Activated CD4-positive, alpha-beta T cell treated with anti-CD3 and anti-CD28 coated beads for 36 hours (primary cell): ENCODE results near the gene SLC49A3. TPM values are rescaled to one million over a fixed set of nuclear protein-coding genes. Genes with fewer than 3 reads are reported as not detected.

Experiments
- ATAC-seq: fragments of 200-7000 bp; cut with Tn5 transposase; one replicate; pipeline ENCODE4 v1.10.0; 2021; ENCODE audit warnings: mild to moderate bottlenecking, moderate library complexity
- CTCF ChIA-PET: fragments of 350-600 bp; sonication (Branson Sonifier 250); formaldehyde crosslinking; loops from one replicate; lab custom pipeline; 2021; ENCODE audit warnings: antibody characterized with exemption; lab: Charles Lee
- POLR2A ChIA-PET: fragments of 350-600 bp; sonication (Branson Sonifier 250); formaldehyde crosslinking; loops from one replicate; lab custom pipeline; 2021; ENCODE audit warnings: antibody characterized with exemption, inconsistent platforms; lab: Charles Lee
- DNase-seq: peaks from one replicate; pipeline ENCODE4 v3.0.0-alpha.2; 2020
- H3K27ac Mint-ChIP-seq: one replicate; pipeline ENCODE4 v1.8.0; 2021; ENCODE audit warnings: mixed read lengths
- H3K27me3 Mint-ChIP-seq: one replicate; pipeline ENCODE4 v1.8.0; 2021; ENCODE audit warnings: mixed read lengths
- H3K36me3 Mint-ChIP-seq: one replicate; pipeline ENCODE4 v1.8.0; 2021; ENCODE audit warnings: low read depth, mixed read lengths
- H3K4me1 Mint-ChIP-seq: one replicate; pipeline ENCODE4 v1.8.0; 2021; ENCODE audit warnings: mixed read lengths
- H3K4me3 Mint-ChIP-seq: one replicate; pipeline ENCODE4 v1.8.0; 2021; ENCODE audit warnings: mild to moderate bottlenecking, moderate library complexity, mixed read lengths
- H3K9me3 Mint-ChIP-seq: one replicate; pipeline ENCODE4 v1.8.0; 2021; ENCODE audit warnings: low read depth, mixed read lengths
- intact Hi-C, 2 experiments: fragments of 100-400 bp; cut with DNase I in 1 of 2; cut with micrococcal nuclease in 1 of 2; formaldehyde crosslinking; loops; one replicate each; pipeline versions ENCODE4 v1.14.2 to v1.15.1; 2022 to 2024; cut with DNase I, micrococcal nuclease
- total RNA-seq, 2 experiments: library from RNA; stranded (reverse); gene quantifications; one replicate each; pipeline ENCODE4 v1.2.3, GENCODE V29; 2021

Gene SLC49A3
- total RNA-seq, 2 experiments from 2014 or later = 0.09 to 0.39 TPM

- Mint-ChIP-seq H3K27ac (no peak overlapping the region), H3K9me3 (no peaks in the 10 kb centered on the region), H3K4me3 (no peak overlapping the region), H3K4me1 (peaks cover 6% of the 10 kb centered on the region), H3K36me3 (peaks cover 31% of the 10 kb centered on the region), H3K27me3 (no peaks in the 10 kb centered on the region)
- no peak for DNase-seq
- intact Hi-C loops = no loop called here
- ChIA-PET CTCF (no interaction called here), POLR2A (no interaction called here)
- ATAC-seq = no peak
These were observed 31.3 kb upstream of the SLC49A3 start for GRCh38 chr4:720111-720860.

GRCh38 chr4:718460-718859 lies 29.5 kb upstream of the SLC49A3 start:
- no peaks in the 10 kb centered on the region for H3K9me3 Mint-ChIP-seq
- no peak overlapping the region for H3K27ac Mint-ChIP-seq
- DNase-seq (no peak), ATAC-seq (no peak)
- H3K27me3 Mint-ChIP-seq = no peaks in the 10 kb centered on the region
- peaks cover 4% of the 10 kb centered on the region for H3K4me1 Mint-ChIP-seq
- intact Hi-C loops = no loop called here
- H3K4me3 Mint-ChIP-seq = no peak overlapping the region
- ChIA-PET POLR2A (no interaction called here), CTCF (no interaction called here)
- H3K36me3 Mint-ChIP-seq = peaks cover 28% of the 10 kb centered on the region

DNA sequence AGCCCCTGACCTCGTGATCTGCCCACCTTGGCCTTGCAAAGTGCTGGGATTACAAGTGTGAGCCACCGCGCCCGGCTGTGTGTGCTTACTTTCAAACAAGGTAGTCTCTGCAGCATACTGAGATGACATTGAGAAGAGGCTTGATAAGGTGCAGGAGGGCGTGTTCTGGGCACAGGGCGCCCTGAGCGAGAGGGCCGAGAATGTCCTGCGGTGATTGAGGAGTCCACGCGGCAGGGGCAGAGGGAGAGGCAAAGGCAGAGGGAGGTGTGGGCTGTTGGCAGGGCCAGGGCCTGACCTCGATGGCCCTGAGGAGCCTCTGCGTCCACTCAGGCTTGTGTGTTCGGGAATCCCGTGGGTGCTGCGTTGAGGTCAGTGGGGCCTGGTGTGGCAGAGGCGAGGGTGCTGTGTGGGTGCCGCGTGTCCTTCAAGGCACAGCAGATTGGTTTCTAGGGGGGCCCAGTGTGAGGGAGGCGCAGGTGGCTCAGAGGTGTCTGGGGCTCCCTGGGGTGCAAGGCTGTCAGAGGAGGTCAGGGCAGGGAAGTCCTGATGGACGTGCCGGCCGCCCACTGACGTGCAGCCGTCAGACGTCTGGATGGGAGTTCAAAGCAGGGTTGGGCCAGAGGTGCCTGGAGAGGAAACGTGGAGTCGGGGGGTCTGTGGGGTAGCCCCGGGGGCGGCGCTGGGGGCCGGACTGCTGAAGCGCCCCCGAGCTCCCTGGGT lies 28.8 kb upstream of the SLC49A3 start:
- Mint-ChIP-seq H3K4me1 (peaks cover 4% of the 10 kb centered on the region), H3K9me3 (no peaks in the 10 kb centered on the region), H3K27me3 (no peaks in the 10 kb centered on the region), H3K4me3 (no peak overlapping the region), H3K36me3 (peaks cover 22% of the 10 kb centered on the region), H3K27ac (no peak overlapping the region)
- DNase-seq (no peak), ATAC-seq (no peak)
- ChIA-PET POLR2A (no interaction called here), CTCF (no interaction called here)
- intact Hi-C loops = no loop called here

GRCh38 chr4:714087-714486 lies 25.1 kb upstream of the SLC49A3 start:
- H3K27me3 Mint-ChIP-seq = no peaks in the 10 kb centered on the region
- no peak for DNase-seq
- peaks cover 11% of the 10 kb centered on the region for H3K4me1 Mint-ChIP-seq
- no peak overlapping the region for H3K27ac Mint-ChIP-seq
- no peak overlapping the region for H3K4me3 Mint-ChIP-seq
- H3K36me3 Mint-ChIP-seq = no peaks in the 10 kb centered on the region
- no peaks in the 10 kb centered on the region for H3K9me3 Mint-ChIP-seq
- POLR2A ChIA-PET = no interaction called here
- CTCF ChIA-PET = no interaction called here
- no peak for ATAC-seq
- intact Hi-C loops = no loop called here

DNA sequence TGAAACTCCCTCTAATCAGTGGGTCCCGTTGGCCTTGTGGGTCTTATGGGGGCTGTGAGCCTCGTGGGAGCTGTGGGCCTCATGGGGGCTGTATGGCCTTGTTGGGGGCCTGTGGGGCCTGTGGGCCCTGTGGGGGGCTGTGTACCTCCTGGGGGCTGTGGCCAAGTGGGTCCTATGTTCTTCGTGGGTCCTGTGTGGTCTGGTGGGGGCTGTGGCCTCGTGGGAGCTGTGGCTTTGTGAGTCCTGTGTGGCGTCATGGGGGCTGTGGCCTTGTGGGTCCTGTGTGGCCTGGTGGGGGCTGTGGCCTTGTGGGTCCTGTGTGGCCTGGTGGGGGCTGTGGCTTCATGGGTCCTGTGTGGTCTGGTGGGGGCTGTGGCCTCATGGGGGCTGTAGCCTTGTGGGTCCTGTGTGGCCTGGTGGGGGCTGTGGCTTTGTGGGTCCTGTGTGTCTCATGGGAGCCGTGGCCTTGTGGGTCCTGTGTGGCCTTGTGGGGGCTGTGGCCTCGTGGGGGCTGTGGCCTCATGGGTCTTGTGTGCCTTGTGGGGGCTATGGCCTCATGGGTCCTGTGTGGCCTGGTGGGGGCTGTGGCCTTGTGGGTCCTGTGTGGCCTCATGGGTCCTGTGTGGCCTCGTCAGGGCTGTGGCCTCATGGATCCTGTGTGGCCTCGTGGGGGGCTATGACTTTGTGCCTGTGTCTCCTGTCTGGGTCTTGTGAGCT lies 24.1 kb upstream of the SLC49A3 start:
- H3K36me3 Mint-ChIP-seq = no peaks in the 10 kb centered on the region
- peaks cover 17% of the 10 kb centered on the region for H3K4me1 Mint-ChIP-seq
- no peaks in the 10 kb centered on the region for H3K27me3 Mint-ChIP-seq
- H3K4me3 Mint-ChIP-seq = no peak overlapping the region
- ATAC-seq (no peak), DNase-seq (no peak)
- H3K9me3 Mint-ChIP-seq = no peaks in the 10 kb centered on the region
- no peak overlapping the region for H3K27ac Mint-ChIP-seq
- ChIA-PET CTCF (no interaction called here), POLR2A (no interaction called here)
- intact Hi-C loops = no loop called here

DNA sequence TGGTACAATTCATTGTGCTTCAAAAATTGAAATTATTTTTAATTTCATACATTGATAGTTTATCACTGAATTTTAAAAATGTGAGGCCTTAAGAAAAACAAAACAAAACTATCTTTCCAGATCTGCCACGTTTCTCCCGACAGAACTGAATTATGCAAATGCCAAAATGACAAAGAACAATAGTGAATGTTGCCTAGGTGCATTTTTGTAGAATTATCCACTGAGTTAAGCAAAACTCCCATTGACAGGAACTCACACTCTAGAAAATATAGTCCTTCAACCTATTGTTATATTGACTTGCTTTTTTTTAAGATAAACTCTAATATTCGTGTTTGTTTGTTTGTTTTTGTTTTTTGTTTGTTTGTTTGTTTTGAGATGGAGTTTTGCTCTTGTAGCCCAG lies 23.1 kb upstream of the SLC49A3 start:
- CTCF ChIA-PET = no interaction called here
- Mint-ChIP-seq H3K4me1 (peaks cover 17% of the 10 kb centered on the region), H3K27ac (no peak overlapping the region), H3K36me3 (no peaks in the 10 kb centered on the region), H3K4me3 (no peak overlapping the region), H3K27me3 (no peaks in the 10 kb centered on the region), H3K9me3 (no peaks in the 10 kb centered on the region)
- POLR2A ChIA-PET = no interaction called here
- ATAC-seq = no peak
- intact Hi-C loops = no loop called here
- DNase-seq = no peak

DNA sequence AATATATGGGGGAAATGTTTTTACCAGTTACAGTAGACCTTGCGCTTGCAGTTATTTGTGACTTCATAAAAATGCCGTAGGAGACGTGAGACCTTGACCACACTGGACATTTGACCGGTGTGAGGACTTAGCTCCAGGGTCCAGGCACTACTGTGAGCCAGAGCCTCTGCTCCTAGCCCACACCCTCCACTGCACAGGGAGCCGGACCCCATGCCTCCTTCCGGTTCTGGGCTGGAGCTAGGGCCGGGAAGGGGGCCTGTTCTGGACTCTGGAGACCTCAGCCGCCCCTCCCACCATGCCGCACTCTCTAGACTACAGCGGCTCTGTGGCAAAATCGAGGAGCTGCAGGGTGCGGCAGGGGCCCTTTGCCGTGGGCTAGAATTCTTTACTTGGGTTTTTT lies 22.0 kb upstream of the SLC49A3 start:
- H3K27me3 Mint-ChIP-seq = no peaks in the 10 kb centered on the region
- no peak overlapping the region for H3K4me3 Mint-ChIP-seq
- H3K36me3 Mint-ChIP-seq = no peaks in the 10 kb centered on the region
- ChIA-PET CTCF (no interaction called here), POLR2A (no interaction called here)
- no peaks in the 10 kb centered on the region for H3K9me3 Mint-ChIP-seq
- H3K27ac Mint-ChIP-seq = no peak overlapping the region
- DNase-seq = no peak
- H3K4me1 Mint-ChIP-seq = peaks cover 17% of the 10 kb centered on the region
- no peak for ATAC-seq
- intact Hi-C loops = no loop called here

- ATAC-seq (no peak), DNase-seq (no peak)
- CTCF ChIA-PET = interaction anchor here (1.0 kb wide), 1 partner anchor 107 kb away, joined by 3 read pairs; no protein-coding TSS in a partner anchor
- Mint-ChIP-seq H3K27ac (no peak overlapping the region), H3K4me1 (peaks cover 18% of the 10 kb centered on the region), H3K27me3 (no peaks in the 10 kb centered on the region), H3K36me3 (no peaks in the 10 kb centered on the region), H3K4me3 (no peak overlapping the region), H3K9me3 (no peaks in the 10 kb centered on the region)
- POLR2A ChIA-PET = no interaction called here
- intact Hi-C loops = no loop called here
These were observed 21.2 kb upstream of the SLC49A3 start for GRCh38 chr4:710116-710515.

DNA sequence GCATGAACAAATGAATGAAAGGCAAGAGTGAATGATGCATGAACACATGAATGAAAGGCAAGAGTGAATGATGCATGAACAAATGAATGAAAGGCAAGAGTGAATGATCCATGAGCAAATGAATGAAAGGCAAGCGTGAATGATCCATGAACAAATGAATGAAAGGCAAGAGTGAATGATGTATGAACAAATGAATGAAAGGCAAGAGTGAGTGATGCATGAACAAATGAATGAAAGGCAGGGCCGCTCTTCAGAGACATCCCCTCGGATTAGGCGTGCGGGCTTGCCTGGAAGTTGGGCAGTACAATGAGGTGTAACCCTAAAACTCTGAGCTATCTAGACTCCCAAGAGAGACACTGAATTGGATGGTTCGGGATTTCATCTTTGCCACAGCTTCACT lies 20.4 kb upstream of the SLC49A3 start:
- no peaks in the 10 kb centered on the region for H3K27me3 Mint-ChIP-seq
- no peak overlapping the region for H3K27ac Mint-ChIP-seq
- no peaks in the 10 kb centered on the region for H3K36me3 Mint-ChIP-seq
- ATAC-seq (no peak), DNase-seq (no peak)
- POLR2A ChIA-PET = no interaction called here
- intact Hi-C loops = loop anchor here in 1 of 2 experiments (10.0 kb wide), 1 partner anchor 875 kb away; no protein-coding TSS in a partner anchor
- CTCF ChIA-PET = interaction anchor here (1.0 kb wide), 1 partner anchor 107 kb away, joined by 3 read pairs; no protein-coding TSS in a partner anchor
- H3K9me3 Mint-ChIP-seq = no peaks in the 10 kb centered on the region
- no peak overlapping the region for H3K4me3 Mint-ChIP-seq
- peaks cover 15% of the 10 kb centered on the region for H3K4me1 Mint-ChIP-seq

DNA sequence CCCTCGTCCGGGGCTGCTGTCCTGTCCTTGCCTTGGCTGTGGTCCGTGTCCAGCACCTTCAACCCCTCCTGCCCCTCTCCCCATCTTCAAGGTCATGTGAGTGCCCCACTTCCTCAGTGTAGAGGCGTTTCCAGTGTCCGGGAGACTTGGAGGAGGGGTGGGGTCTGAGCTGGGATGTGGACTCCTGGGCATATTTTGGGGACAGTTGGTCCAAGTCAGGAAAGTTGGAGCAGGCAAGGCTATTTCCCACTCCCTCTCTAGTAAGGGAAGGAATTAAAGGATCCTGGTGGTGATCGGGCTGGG lies 19.6 kb upstream of the SLC49A3 start:
- intact Hi-C loops = loop anchor here in 1 of 2 experiments (10.0 kb wide), 1 partner anchor 876 kb away; no protein-coding TSS in a partner anchor
- Mint-ChIP-seq H3K9me3 (no peaks in the 10 kb centered on the region), H3K4me1 (peaks cover 15% of the 10 kb centered on the region), H3K36me3 (no peaks in the 10 kb centered on the region), H3K27ac (no peak overlapping the region), H3K27me3 (no peaks in the 10 kb centered on the region), H3K4me3 (no peak overlapping the region)
- CTCF ChIA-PET = no interaction called here
- POLR2A ChIA-PET = interaction anchor here (0.6 kb wide), 1 partner anchor 45 kb away, joined by 3 read pairs; no protein-coding TSS in a partner anchor
- ATAC-seq (no peak), DNase-seq (no peak)

- intact Hi-C loops = loop anchor here in 1 of 2 experiments (10.0 kb wide), 1 partner anchor 877 kb away; no protein-coding TSS in a partner anchor
- POLR2A ChIA-PET = no interaction called here
- Mint-ChIP-seq H3K27me3 (no peaks in the 10 kb centered on the region), H3K36me3 (no peaks in the 10 kb centered on the region), H3K9me3 (no peaks in the 10 kb centered on the region), H3K4me1 (peaks cover 15% of the 10 kb centered on the region), H3K27ac (no peak overlapping the region), H3K4me3 (no peak overlapping the region)
- CTCF ChIA-PET = no interaction called here
- no peak for ATAC-seq
- DNase-seq = no peak
These were observed 19.1 kb upstream of the SLC49A3 start for GRCh38 chr4:707929-708630.
